Stimulated activated CD8-positive, alpha-beta memory T cell treated with anti-CD3 and anti-CD28 coated beads, Interleukin-15, amount 100 ng/mL, for 48 hours (primary cell): ENCODE data around the gene PPP2R2C.

Experiments
- DNase-seq, 2 donors: peaks; one replicate each; pipeline ENCODE4 v3.0.0-alpha.2; 2020; ENCODE audit warnings: low read depth in 2 of 2

Gene PPP2R2C

DNA sequence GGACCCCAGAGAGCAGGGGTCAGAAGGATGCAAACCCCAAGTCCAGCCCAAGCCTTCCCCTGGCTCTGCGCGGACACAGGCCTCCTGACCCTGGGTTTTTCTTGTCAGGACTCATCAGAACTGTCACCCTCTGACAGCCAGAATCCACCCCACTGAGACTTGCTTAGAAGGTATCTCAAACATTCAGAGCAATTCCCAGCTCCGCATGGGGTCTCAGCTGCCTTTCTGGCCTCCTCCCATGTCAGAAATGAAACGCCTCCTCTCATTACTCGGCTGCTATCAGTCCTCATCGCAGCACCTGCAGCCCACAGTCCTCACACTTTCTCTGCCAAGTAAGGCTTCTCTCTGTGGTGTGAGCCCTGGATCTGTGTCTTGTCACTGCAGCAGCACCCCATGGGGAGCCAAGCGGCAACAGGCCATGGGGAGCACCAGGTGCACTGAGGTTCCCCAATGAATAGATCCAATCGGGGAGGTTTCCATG lies 105.0 kb downstream of the PPP2R2C start:
- no peak for DNase-seq

DNA sequence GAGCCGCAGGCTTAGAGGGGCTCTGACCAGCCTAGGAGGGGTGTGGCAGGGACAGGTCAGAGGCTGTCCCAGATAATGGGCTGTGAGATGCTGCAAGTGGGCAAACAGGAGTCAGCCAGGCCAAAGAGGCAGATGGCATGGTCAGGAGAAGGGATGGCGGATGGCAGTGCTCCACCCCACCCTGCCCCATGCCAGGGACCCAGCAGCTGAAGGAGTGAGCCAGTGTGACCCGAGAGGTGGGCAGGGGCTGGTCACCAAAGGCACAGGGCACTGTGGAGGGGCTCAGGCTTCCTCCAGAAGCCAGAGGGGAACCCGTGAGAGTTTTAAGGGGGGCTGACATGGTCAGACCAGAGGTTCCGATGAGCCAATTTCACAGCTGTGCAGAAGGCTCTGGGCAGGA lies 105.8 kb downstream of the PPP2R2C start:
- DNase-seq: no peak

DNA sequence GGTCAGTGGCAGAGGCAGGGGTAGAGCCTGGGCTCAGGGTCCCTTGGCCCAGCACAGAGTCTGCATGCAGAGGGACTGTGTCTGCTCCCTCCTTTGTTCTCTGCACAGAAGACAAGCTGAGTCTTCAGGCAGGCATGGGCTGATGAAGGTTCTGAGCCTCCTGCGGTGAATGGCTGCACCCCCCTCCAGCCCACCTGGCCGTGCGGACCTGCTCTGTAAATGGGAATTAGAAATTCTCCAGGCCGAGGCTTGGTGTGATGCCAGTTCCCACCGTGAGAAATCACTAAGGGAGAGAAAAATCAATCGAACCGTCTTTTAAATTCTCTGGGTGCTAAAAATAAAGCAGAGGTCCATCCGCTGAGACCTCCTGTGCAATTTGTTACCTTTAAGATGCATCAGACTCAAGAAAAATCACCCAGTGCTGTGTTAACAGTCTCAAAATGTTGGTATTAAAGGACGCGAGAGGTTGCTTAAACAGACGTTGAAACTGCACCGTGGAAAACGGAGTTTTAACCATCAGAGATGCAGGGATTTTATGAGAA lies 106.8 kb downstream of the PPP2R2C start:
- DNase-seq: no peak

DNA sequence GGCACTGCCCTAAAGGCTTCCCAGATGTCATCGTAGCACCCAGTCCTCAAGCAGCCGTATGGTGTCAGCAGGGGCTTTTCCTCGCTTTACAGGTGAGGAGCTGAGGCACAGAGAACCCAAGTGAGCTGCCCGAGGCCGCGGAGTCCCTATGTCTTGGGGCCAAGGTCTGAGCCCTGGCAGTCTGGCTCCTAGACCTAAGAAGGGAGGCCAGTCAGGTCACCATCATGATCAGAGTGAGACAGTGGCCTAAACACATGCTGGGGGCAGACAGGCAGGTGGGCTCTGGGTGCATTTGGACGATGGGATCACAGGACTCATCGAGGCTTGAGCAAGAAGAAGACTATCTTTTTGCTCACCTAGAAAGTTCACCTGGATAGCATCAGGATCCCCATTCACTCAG lies 107.8 kb downstream of the PPP2R2C start:
- no peak for DNase-seq

DNA sequence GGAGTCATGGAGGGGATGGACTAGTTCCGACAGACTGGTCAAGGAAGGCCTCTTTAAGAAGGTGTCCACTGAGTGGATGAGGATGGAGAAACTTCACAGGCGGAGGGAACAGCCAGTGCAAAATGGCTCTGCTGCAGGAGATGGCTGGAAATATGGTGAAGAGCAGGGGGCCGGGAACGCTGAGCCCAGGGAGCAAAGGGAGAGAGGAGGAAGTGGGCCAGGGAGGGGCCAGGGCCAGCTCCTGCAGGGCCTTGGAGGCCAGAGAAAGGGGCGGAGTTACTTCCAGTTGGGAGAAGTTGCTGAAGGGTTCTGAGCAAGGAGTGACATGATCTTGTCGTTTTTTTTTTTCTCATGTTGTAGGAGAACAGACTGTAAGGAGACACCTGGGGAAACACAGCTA lies 108.3 kb downstream of the PPP2R2C start:
- no peak for DNase-seq

DNA sequence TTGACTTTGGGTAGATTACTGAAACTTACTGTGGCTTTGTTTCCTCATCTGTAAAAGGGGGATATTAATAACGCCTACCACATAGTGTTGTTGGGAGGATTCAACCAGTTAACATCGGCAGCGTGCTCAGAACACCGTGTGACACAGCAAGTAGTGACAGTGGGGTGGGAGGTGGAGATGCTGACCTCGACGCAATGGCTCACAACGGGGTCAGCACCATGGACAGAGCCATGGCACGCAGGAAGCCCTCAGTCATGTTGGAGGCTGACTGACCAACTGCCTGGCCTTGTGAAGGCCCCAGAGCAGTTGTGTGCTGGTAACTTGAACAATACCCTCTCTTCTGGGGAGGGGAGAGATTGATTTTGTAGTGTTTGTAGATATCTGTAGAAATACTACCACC lies 109.5 kb downstream of the PPP2R2C start:
- no peak for DNase-seq

DNA sequence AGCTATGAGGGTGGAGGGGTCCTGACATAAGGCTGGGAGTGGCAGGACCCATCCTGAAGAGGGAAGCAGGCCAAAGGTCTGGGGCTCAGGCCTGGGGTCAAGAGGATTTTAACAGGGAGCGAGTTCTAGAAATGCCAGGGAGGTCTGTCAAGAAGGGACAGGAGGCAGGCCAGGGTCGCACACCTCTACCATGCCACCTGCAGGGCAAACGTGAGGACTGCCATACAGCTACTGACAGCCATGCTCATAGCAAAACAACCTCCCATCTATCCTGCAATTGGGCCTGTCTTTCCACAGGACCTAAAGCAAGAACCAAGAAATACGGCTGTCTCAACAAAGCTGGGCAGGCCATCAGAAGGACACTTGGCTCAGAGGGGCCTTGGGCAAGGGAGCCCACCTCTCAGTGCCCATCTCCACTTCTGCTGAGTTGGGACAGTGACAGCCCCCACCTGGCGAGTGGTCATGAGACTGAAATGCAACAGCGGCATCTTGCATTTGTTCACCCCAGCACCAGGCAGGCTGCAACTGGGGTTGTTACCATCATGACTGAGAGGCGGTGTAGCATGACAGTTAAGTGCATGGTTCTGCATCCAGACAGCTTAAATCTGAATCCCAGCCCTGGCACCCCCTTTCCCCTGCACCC lies 110.0 kb downstream of the PPP2R2C start:
- no peak for DNase-seq

DNA sequence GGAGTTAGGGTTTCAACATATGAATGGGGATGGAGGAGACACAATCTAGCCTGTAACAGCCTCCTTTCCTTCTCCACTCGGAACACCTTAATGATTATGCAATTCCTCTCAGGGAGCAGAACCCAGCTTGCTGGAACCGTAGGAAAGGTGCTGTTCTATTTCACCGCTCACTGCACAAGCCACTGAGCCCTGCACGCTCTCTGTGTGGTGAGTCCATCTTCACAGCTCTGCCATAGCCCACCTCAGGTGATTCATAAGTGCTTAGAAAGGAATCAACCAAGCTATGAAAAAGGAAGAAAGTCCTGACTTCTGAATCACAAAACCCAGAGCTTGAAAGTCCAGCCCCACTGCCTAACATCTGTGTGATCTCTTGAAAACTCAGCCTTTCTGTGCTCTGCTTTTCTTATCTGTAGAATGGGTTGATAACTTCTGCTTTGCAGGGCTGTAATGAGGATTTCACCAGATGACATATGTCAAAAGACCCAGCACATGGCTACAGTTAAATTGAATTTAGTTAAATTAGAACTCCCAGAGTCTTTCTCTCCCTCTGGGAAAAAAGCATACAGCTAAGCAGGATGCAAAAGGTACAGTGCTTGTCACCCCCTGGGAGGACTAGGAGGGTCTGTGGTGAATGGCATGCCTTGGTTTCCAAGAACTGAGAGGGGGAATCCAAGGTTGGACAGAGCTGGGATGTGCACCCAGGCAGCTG lies 111.2 kb downstream of the PPP2R2C start:
- no peak for DNase-seq

DNA sequence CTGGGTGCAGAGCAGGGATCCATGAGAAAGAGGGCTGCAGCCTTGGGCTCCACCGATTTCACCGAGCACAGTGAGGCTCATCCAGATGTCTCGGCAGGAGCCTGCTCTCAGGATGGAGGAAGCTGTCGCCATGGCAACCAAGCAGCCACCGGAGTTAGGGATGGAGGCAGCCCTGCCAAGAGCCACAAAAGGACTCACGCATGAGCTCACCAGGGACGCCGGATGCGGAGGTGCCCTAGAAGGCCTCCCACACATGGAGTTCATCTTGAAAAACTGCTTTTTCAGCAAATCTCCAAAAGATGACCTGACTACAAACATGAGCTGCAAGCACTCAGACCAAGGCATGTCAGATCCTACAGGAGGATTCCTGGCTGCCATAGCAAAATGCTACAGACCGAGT lies 112.0 kb downstream of the PPP2R2C start:
- no peak for DNase-seq

DNA sequence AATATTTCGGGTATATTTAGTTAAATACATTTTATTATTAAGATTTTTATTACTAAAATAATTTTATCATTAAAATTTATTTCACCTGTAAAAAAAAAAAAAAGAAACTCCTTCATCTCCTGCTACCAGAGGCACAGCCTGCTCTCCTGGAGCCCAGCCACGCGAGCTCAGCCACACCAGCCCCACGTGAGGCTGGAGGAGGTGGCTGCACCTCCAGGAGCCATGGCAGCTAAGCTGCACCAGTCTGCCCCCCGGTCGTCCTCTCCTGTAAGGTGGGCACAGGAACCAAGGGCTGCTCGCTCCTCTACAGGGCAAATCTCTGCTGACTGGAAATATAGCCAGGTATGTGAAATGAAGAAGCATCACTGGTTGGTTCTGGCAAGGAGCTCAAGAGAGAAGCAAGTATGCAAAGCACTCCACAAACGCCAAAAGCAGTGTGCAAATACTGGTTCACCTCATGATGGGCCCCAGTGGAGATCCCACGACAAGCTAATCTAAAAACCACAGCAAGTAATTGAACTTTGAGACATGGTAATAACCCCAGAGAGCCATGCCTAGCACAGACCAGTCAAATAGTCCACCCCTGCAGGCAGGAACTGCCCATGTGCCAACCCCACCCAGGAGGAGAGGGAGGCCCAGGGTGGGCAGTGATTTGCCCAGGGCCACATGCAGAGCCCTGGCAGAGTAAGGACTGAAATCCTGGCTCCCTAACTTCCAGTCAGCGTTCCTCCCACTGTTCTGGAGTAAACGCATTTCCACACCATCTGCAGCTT lies 112.7 kb downstream of the PPP2R2C start:
- DNase-seq: no peak

DNA sequence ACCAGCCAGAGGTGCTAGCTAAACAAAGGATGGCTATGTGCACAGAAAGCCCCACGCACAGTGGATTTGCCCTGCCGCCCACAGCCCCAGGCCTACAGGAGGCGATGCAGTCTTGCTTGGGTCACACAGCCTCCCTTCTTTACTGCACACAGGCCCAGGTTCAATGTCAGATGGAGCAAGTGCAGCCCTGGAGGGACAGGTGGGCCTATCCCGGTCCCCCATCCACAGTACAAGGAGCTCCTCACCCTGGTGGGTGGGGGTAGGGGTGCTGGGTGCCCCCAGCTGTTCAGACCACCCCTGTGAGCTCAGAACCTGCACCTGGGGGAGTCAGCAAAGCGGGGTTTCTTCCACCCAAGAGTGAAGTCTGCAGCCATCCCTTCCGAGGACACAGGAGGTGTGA lies 114.9 kb downstream of the PPP2R2C start:
- no peak for DNase-seq

DNA sequence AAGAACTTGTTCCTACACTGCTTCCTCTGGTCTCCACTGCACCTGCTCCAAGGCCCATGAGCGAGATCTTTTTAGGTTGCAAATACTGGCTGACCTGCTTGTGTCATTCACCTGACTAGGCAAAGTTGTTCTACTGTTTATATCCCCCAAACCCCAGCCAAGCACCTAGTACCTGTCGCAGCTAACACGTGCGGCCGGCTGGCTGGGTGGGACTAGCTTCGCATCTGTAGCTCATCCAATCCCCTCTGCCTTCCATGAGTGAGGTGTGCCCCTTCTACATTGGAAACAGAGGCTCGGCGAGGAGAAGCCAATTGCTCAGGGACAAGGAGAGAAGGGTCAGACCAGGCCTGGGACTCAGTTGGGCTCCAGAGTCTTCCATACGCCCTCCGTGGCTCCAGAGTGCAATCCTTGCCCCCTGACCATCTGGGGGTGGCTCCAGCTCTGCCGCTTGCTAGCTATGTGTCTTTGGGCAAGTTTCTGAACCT lies 116.3 kb downstream of the PPP2R2C start:
- DNase-seq: no peak

DNA sequence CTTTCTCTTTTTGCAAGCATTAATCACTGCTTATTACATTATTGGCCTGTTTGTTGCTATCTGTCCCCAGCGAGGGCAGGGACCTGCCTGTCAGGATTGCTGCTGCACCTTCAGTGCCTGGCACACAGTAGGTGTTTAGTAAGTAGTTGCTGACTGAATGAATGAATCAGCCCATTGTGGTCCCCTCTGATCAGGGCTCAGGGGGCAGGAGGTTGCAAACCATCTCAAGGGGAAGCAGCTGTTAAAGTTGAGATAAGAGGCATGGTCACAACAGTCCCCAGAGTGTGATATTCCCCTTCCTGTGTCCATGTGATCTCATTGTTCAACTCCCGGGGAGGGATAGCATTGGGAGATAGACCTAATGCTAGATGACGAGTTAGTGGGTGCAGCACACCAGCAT lies 117.4 kb downstream of the PPP2R2C start:
- no peak for DNase-seq

DNA sequence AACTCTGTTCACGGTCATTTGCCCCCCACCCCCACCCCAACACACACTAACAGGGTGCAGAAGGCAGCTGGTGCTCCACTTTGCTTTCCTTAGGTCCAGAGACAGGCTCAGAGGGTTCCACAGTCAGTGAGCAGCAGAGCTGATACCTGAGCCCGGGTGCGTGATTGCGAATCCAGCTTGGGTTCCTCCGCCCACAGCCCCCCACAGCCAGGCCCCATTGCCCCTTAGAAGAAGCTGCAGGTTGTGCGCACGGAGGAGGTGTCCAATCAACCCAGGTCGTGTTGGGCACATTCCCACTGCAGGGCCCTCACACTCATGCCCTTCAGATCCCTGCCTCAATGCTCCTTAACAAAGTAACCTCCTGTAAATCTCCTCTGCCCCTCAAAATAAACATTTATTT lies 117.8 kb downstream of the PPP2R2C start:
- DNase-seq: no peak

DNA sequence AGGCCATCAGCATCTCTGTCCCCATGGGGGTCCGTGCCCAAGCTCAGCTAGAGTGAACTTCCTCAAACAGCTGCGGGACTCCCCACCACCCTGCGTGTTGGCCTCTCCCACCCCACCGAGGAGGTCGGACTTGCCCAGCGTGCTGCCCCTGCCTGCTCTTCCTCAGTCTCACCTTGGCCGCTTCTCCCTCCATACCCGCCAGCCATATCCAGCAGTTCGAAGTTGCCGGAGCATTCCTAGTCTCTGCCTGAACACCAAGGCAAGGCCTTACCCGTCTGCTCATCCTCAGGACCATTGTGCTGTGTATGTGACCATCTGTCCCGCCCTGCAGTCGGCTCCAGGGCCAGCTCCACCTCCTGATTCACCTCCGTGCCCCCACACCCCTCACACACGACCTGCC lies 118.3 kb downstream of the PPP2R2C start:
- no peak for DNase-seq

DNA sequence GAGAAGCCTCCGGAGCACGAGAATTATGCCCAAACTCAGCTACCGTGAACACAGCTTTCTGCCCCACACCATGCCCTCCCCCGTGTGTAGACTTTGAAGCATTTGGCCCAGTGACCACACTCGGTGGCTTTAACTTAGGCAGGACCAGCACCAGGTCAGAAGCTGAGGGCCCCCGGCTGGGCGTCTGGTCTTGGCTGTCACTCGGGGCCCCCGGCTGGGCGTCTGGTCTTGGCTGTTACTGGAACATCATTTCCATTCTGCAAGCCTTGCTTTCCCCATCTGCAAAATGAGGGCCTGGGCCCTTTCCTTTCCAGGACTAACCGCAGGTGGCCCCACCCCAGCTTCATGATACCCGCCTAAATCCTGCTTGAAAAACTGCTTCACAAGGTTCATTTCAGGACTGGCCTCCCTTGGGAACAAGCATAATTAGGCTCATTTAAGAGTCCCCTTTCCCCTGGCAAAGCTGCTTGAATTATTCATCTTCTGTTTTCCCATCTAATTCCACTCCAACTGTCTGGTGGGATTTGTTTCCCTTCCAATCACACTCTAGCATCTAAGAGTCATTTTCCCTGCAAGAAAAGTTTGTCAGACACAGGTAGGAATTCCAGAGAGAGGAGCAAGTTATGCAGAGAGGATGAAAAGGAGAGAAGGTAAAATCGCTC lies 120.3 kb downstream of the PPP2R2C start:
- no peak for DNase-seq

DNA sequence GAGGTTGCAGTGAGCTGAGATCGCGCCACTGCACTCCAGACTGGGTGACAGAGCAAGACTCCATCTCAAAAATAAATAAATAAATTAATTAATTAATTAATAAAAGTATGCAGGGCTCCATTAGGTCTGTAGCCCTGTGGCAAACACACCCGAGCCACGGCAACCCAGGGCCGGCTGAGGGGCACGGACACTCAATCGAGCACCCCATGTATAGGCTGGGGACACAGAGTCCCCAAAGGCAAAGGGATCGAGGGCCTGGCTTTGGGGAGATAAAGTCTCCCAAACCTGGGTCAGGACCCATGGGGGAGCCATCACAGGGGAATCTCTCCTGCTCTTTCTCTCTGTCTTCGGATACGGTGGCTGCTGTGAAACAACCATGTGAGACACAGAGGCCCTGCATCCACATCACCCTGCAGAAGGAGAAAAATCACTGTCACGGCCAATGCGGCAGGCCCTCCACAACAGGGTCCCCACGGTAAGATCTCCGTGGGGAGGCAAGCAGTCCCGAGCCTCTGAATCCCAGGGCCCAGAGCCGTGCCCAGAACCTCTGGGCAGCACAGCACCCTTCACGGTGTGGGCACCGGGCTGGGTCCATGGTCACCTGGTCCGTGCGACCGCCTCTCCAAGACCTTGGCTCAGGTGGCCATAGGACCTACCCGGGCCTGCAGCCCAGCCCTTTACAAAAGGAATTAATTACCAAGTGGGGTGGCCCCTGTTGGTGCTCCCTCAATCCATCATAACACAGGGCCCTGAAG lies 121.0 kb downstream of the PPP2R2C start:
- DNase-seq: no peak

DNA sequence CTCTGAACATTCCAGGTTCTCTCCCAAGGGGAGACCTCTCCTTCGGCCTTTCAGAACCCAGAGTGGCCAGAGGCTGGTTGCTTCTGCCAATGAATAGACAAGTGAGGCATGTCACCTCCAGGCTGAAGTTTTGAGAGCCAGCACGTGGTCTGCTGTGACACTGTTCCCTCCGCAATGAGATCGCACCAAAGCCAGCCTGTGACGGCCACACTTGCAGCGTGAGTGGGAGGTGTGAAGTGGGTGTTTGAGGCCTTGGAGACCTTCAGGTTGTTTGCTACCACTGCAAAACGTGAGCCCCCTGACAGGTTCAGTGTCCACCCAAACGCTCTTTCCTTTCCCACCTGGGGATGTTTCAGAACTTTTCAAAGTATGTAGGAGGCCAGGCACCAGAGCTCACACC lies 121.8 kb downstream of the PPP2R2C start:
- DNase-seq: no peak

DNA sequence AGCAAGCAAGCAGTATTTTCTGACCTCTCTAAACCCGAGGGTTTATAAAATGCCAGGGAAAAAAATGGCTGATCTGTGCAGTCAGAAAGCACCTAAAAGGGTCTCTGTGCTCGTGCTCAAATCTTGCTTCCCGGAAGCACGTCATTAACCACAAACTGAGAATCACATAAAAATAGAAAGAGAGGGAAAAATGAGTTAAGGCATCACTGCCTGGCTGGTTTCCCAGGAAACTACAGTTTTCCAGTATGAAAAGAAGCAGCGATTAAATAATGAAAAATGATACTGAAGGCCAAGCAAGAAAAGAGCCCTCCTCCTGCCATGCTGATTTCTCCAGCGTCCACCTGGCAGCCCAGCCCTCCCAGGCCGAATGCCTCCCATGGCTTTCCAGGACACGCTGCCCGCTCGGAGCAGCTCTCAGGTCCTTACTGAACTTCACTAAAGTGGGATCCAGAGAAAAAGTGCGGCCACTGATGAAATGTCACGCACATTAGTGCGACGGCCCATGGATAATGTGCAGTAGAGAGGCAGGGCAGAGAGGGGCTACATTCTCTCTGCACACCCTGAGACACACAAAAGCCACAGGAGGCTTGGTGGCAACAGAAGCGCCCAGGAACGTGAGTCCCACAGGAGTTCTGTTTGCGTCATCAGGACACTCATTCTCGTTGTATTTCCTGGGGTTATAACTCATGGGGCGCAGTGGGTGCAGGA lies 122.4 kb downstream of the PPP2R2C start:
- DNase-seq: no peak

DNA sequence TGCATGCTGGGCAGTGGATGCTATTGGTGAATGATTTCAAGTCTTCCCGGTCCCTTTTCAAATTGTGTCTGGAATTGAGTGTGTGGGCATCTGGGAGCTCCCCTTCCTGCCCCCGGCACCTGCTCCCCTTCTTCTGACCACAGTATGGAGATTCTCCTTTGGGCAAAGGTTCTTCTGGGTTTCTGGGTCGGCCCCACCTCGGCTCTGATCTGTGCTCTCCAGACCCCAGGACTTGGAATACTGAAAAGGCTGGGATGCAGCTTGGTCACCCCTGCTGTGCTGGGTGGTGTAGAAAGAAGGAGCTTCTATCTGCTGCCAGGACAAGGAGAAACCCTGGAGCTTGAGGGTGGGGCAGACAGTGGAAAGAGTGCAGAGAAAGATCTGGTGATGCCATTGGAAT lies 124.0 kb downstream of the PPP2R2C start:
- DNase-seq: no peak
